Measurements from ENCODE around the gene FOXJ3.

- TF ChIP-seq ATF3 (IDR thresholded peaks at IDR 0.05; ENCODE audit: insufficient read depth, low read depth, low read length), result no peak
- TF ChIP-seq EZH2 (IDR thresholded peaks at IDR 0.05; ENCODE audit: low read depth, low read length, severe bottlenecking), result no peak
- TF ChIP-seq RAD21 (IDR thresholded peaks at IDR 0.05 in 1 of 2, conservative IDR thresholded peaks at IDR 0.05 in 1 of 2; ENCODE audit: low read depth in 2 of 2, low read length in 2 of 2), result no peak
- TF ChIP-seq CTCF (IDR thresholded peaks at IDR 0.05; ENCODE audit: control extremely low read depth in 1 of 3, insufficient read depth in 1 of 3, low read depth in 1 of 3, low read length in 3 of 3), result no peak
- no peak for TF ChIP-seq SIX5 (IDR thresholded peaks at IDR 0.05; ENCODE audit: low read depth, low read length)
- no peak for TF ChIP-seq JUND (IDR thresholded peaks at IDR 0.05; ENCODE audit: low read length)
- no peak for TF ChIP-seq POLR2A (IDR thresholded peaks at IDR 0.05; ENCODE audit: control extremely low read depth in 1 of 2, low read depth in 2 of 2, low read length in 2 of 2)
- no peak for TF ChIP-seq SUZ12 (IDR thresholded peaks at IDR 0.05; ENCODE audit: low read length)
These were observed 170.2 kb downstream of the FOXJ3 start, which contains the start of gene GUCA2A for GRCh38 chr1:42164551-42165420.

Data from H1 (cell line).